T-helper 17 cell (primary cell): ENCODE data around the gene CEP170B. TPM values are rescaled to one million over a fixed set of nuclear protein-coding genes. Genes with fewer than 3 reads are reported as not detected.
A peak's percentile ranks its signal among the peaks of the same experiment; 100 is the strongest.
"Not testable (repeated sequence)": the region's sequence is repeated elsewhere in the genome, so short reads cannot be mapped to it uniquely, and the experiment has no call there.

Experiments used
- ATAC-seq: fragments of 150-1000 bp; cut with Tn5 transposase; 2 replicates; pipeline ENCODE4 v1.10.0; 2021; ENCODE audit warnings: mild to moderate bottlenecking, moderate library complexity
- DNase-seq, 3 donors: peaks; one replicate each; pipeline versions ENCODE4 v3.0.0 to v3.0.0-alpha.2; 2020 to 2021
- H3K9me3 ChIP-seq: one replicate; pipeline ENCODE4 v1.7.0; 2013; ENCODE audit warnings: low read length, mild to moderate bottlenecking; ENCODE audit not compliant: control insufficient read depth, poor library complexity, severe bottlenecking
- H3K27ac Mint-ChIP-seq: one replicate; pipeline ENCODE4 v1.8.0; 2022; ENCODE audit warnings: mild to moderate bottlenecking, moderate library complexity, mixed read lengths
- H3K27me3 Mint-ChIP-seq: one replicate; pipeline ENCODE4 v1.8.0; 2022; ENCODE audit warnings: mixed read lengths
- H3K36me3 Mint-ChIP-seq: one replicate; pipeline ENCODE4 v1.8.0; 2022; ENCODE audit warnings: low read depth, mixed read lengths
- H3K4me1 Mint-ChIP-seq: one replicate; pipeline ENCODE4 v1.8.0; 2022; ENCODE audit warnings: mild to moderate bottlenecking, mixed read lengths
- H3K4me3 Mint-ChIP-seq: one replicate; pipeline ENCODE4 v1.8.0; 2022; ENCODE audit warnings: mild to moderate bottlenecking, moderate library complexity, mixed read lengths
- total RNA-seq, 4 donors: library from RNA in 2 of 4; stranded (reverse) in 2 of 4; gene quantifications; one replicate each; pipeline ENCODE4 v1.2.3 and lab custom pipeline; 2022 to 2026

The CEP170B gene
- total RNA-seq, 2 donors from 2014 or later, result 7.0 to 7.7 TPM

DNA sequence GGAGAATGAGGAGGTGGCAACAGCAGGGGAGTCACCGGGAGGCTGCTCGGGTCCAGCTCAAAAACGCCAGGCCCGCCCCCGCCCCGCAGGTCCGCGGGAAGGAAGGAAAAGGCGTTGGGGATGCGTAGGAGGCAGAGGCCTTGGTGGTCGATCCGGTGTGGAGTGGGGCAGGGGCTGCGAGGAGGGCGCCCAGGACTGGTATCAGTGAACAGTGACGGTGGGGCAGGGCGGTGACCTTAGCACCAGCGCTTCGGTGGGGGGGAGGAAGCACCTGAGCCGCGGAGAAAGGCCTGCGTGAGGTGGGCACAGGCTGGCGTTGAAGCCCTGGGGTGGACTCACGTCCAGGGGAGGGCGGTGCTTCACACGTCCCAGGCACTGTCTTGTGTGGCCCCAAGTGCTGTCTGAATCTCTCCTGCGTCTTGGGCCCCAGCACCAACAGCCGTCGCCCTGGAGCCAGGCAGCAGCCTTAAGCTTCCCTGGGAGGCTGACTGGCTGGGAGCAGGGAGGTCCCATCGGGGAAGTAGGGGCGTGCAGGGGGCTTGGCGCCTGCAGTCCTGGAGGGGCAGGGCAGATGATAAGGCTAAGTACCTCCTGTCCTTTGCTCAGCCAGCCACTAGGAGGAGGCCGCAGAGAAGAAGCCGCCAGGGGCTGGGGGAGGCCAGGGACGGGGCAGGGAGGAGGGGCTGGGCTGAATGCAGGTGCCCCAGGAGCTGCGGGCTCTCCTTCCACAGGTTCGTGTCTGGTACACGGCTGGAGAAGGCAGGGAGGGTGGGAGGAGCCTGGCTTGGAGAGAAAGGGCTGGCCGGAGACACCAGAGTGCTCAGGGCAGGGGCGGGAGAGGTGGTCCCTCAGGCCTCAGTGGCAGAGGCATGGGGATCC, 37.7 kb upstream of the CEP170B start:
- Mint-ChIP-seq H3K27ac (no peak overlapping the region), H3K27me3 (peaks cover 5% of the 10 kb centered on the region), H3K36me3 (no peaks in the 10 kb centered on the region), H3K4me1 (peaks cover 12% of the 10 kb centered on the region), H3K4me3 (peak overlapping the region; percentile 19)
- ATAC-seq (peak; percentile 75), DNase-seq (peak; percentile 41 to 44 (median 44))
- no peaks in the 10 kb centered on the region for H3K9me3 ChIP-seq

DNA sequence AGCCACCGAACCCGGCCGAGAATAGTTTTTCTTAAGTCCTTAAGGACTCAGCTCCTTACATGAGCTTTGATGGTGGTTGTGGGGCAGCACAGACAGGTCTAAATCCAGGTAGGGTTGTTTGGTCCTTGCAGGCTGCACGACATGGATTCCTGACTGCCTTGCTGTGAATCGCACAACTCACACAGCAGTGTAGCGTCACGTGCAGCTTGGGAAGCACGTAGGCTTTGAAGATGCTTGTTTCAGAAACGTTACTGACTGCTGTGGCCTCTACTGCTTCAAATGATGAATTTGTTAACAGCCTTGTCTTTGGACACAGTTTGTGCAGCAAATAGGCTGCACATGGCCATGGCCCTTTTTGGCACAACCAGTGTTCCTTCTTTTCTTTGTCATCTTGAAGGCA, 34.3 kb upstream of the CEP170B start:
- H3K27ac Mint-ChIP-seq, result no peak overlapping the region
- no peaks in the 10 kb centered on the region for H3K9me3 ChIP-seq
- H3K4me3 Mint-ChIP-seq, result no peak overlapping the region
- ATAC-seq (no peak), DNase-seq (no peak)
- peaks cover 5% of the 10 kb centered on the region for H3K27me3 Mint-ChIP-seq
- H3K4me1 Mint-ChIP-seq, result peaks cover 8% of the 10 kb centered on the region
- no peaks in the 10 kb centered on the region for H3K36me3 Mint-ChIP-seq

DNA sequence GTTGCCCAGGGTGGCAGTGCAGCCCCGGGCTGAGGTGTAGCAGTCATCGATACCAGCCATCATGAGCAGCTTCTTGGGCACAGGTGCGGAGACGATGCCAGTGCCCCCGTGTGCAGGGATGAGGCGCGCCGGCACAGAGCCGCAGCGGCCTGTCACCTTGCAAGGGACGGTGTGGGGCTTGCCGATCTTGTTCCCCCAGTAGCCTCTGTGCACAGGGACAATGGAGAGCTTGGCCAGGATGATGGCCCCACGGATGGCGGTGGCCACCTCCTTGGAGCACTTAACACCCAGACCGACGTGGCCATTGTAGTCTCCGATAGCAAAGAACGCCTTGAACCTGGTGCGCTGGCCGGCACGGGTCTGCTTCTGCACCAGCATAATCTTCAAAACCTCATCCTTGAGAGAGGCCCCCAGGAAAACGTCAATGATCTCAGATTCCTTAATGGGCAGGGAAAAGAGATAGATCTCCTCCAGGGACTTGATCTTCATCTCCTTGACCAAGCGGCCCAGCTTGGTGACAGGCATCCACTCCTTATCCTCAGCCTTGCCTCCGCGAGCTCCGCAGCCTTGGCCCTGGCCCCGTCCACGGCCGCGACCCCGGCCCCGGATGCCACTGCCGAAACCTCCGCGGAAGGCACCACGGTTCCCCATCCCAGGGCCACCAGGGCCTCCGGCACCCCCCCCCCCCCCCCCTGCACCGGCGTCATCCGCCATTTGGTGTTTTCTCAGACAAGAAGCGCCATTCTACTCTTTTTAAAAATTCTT, 28.7 kb upstream of the CEP170B start:
- not testable (repeated sequence) for DNase-seq, H3K4me3 Mint-ChIP-seq, H3K4me1 Mint-ChIP-seq, ATAC-seq, H3K9me3 ChIP-seq, H3K36me3 Mint-ChIP-seq, H3K27ac Mint-ChIP-seq
- H3K27me3 Mint-ChIP-seq, result peaks cover 13% of the 10 kb centered on the region

DNA sequence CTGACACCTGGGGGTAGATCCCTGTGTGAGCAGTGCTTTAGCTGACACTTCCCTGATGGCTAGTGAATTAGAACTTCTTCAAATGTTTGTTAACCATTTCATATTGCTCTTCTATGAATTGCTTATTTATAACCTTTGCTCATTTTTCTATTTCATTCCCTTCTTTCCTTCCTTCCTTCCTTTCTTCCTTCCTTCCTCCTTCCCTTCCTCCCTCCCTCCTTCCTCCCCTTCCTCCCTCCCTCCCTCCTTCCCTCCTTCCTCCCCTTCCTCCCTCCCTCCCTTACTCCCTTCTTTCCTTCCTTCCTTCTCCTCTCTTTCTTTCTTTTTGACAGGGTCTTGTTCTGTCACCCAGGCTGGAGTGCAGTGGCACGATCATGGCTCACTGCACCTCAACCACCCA, 23.3 kb upstream of the CEP170B start:
- ATAC-seq, result no peak
- H3K9me3 ChIP-seq, result no peaks in the 10 kb centered on the region
- DNase-seq, result no peak
- Mint-ChIP-seq H3K27me3 (peaks cover 61% of the 10 kb centered on the region), H3K36me3 (peaks cover 4% of the 10 kb centered on the region), H3K27ac (no peak overlapping the region), H3K4me3 (peak overlapping the region; percentile 61), H3K4me1 (peaks cover 8% of the 10 kb centered on the region)

DNA sequence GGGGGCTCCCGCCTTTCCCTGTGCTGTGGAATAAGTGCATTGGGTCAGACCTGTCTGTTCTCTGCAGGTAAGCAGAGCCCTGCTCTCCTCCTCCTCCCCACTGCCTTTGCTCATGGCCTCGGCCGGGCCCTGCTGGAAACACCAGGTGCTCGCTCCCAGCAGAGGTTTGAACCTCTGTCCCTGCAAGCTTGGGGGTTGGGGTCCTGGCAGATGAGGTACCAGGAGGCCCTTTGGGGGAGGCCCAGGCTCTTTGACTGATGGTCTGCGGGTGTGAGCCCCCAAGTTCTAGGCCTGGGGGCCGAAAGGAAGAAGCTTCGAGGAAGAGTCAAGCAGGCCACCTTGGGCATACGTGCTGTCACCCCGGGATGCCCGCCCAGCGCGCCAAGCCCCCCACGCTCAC, 22.1 kb upstream of the CEP170B start:
- peaks cover 8% of the 10 kb centered on the region for H3K4me1 Mint-ChIP-seq
- no peak overlapping the region for H3K4me3 Mint-ChIP-seq
- no peaks in the 10 kb centered on the region for H3K9me3 ChIP-seq
- DNase-seq, result no peak
- no peak overlapping the region for H3K27ac Mint-ChIP-seq
- peaks cover 70% of the 10 kb centered on the region for H3K27me3 Mint-ChIP-seq
- H3K36me3 Mint-ChIP-seq, result peaks cover 4% of the 10 kb centered on the region
- no peak for ATAC-seq

DNA sequence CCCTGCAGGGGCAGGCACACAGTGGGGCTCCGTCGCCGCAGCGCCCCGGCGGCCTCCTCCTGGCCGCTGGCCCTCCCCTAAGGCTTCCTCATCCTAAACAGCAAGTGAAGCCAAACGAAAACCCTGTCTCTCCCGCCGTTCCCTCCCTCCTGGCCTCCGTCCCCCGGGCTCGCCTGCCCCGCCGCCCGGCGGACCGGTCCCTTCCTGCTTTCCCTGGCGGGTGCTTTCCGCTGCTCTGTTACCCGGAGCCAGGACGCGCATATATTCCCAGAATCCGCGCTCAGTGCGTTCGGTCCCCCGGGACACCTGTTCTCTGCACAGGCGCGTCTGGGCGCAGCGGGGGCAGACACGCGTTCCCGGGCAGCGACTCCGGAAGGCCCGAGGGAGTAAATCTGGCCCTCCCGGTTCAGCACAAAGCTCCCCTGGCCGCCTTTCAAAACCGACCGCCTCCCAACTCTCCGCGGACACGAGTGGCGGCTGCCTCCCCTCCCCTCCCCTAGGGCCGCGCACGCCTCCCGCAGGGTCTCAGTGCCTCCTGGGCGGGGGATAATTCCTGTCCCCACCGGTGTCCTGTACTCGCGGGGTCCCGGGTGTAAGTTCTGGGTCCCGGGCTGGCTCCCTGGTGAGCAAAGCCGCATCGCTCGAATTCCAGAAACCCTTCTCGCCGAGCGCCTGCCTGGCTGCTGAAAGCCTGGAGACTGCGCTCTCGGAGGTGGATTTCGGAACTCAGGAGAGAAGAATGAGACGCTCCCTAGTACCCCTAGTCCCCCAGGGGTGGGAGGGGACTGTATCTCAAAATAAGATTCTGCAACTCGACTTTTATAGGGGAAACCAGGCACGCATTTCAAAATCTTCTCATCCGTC, 21.4 kb upstream of the CEP170B start:
- no peaks in the 10 kb centered on the region for H3K9me3 ChIP-seq
- Mint-ChIP-seq H3K4me1 (peaks cover 8% of the 10 kb centered on the region), H3K4me3 (no peak overlapping the region), H3K27me3 (peaks cover 74% of the 10 kb centered on the region), H3K36me3 (peaks cover 4% of the 10 kb centered on the region), H3K27ac (no peak overlapping the region)
- ATAC-seq (no peak), DNase-seq (no peak)

DNA sequence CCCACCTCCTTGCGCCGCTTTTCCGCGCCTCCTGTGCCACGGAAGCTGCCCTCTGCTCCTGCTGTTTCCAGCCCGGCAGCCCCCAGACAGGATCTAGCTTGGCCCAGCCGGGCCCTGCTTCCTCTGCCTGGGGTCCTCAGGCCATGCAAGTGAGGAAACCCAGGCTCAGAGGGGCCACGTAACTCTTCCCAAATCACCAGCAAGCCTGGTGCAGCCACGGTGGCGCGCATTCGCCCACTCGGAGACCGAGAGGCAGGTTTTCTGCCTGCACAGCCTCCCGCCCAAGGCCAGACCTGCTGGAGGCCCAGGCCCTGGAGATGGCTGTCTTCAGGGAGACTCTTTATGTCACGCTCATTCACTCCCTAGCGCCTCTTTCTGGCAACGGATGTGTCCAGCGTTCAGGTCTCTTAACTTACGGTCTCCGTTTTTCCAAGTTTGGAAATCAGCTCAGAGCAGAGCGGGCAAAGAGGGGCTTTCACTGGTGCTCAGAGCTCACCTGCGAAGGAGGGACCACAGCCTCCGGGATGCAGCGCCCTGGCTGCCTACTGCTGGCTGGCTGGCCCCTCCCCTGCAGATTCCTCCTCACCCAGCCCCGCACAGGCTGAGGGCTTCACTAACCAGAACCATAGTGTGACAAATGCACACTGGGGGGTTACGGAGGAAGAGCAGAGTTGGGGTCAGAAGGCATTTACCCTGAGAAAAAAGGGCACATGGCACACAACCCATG, 20.6 kb upstream of the CEP170B start:
- H3K4me3 Mint-ChIP-seq, result peak overlapping the region; percentile 31
- ATAC-seq (no peak), DNase-seq (no peak)
- H3K27me3 Mint-ChIP-seq, result peaks cover 72% of the 10 kb centered on the region
- H3K36me3 Mint-ChIP-seq, result peaks cover 4% of the 10 kb centered on the region
- H3K9me3 ChIP-seq, result no peaks in the 10 kb centered on the region
- H3K27ac Mint-ChIP-seq, result no peak overlapping the region
- H3K4me1 Mint-ChIP-seq, result peaks cover 8% of the 10 kb centered on the region

DNA sequence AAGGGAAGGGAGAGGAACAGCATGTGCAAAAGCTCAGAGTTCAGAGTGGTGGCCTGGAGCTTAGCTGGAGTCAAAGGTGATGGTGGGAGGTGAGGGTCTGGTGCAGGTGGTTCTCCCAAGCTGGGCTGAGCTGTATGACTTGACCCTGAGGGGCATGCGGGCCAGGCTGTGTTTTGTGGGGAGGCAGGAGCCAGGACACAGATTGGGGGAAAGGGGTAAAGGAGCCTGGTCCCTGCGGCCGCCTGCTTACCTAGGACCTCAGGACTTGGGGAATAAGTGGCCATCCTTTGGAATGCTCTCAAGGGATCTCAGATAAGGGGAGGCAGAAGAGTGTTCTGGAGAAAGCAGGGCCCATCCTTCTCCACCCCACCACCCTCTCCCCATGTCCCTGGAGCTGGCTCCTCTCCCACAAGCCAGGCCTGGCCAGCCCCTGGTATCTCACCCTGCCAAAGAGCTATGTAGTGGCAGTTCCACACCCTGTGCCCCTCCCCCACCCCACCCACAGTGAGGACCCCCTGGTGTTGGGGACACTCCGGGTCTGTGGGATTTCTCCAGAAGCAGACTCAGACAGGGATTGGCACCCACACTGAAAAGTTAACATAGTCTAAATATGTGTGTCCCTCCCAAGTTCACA, 19.9 kb upstream of the CEP170B start:
- DNase-seq, result no peak
- H3K4me3 Mint-ChIP-seq, result no peak overlapping the region
- H3K9me3 ChIP-seq, result no peaks in the 10 kb centered on the region
- peaks cover 8% of the 10 kb centered on the region for H3K4me1 Mint-ChIP-seq
- H3K36me3 Mint-ChIP-seq, result peaks cover 4% of the 10 kb centered on the region
- no peak overlapping the region for H3K27ac Mint-ChIP-seq
- no peak for ATAC-seq
- H3K27me3 Mint-ChIP-seq, result peaks cover 72% of the 10 kb centered on the region

DNA sequence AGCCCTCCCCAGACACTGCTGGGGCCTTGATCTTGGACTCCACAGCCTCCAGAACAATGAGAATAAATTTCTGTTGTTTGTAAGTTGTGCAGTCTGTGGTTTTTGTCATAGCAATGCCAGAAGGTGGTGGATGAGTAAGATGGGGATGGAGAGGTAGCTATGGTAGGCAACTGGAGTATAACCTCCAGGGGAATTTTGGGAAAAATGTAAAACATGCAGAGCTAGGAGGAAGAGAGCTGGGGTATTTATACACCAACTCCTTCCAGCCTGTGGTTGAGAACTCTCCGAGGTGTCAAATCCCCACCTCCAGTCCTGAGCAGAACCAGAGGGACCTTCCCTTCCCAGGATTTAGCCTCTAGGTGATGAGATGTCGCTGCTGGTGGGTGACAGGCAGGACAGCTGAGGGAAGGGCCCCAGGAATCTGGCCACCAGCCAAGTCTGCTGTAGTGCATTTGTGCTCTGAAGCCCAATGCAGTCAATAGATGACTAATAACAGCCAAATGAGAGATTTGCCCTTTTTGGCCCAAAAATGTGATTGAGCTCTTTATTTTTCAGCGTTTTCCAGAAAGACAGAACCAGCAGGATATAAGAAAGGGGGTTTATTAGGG, 19.1 kb upstream of the CEP170B start:
- Mint-ChIP-seq H3K36me3 (peaks cover 4% of the 10 kb centered on the region), H3K27me3 (peaks cover 73% of the 10 kb centered on the region), H3K4me3 (no peak overlapping the region), H3K27ac (no peak overlapping the region), H3K4me1 (peaks cover 8% of the 10 kb centered on the region)
- DNase-seq (no peak), ATAC-seq (no peak)
- no peaks in the 10 kb centered on the region for H3K9me3 ChIP-seq

DNA sequence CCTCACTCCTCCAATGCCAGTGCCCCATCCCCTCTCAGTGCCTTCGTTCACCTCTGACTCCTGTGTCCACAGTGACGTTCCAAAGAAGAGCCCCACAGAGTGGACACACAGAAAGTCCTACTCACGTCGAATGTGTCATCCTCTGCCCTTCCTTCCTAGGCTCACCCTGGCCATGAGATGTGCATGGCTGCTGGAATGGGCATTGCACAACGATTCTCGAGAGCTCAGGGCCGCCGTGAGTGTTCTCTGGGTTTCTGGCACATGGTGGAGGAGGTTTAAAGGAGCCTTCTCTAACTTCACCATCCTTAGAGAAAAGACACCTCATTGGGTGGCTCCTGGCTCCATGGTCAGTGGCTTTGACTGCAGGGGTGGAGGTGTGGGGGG, 12.8 kb upstream of the CEP170B start:
- H3K36me3 Mint-ChIP-seq, result no peaks in the 10 kb centered on the region
- DNase-seq, result no peak
- no peak for ATAC-seq
- H3K4me1 Mint-ChIP-seq, result no peaks in the 10 kb centered on the region
- H3K9me3 ChIP-seq, result no peaks in the 10 kb centered on the region
- H3K4me3 Mint-ChIP-seq, result no peak overlapping the region
- peaks cover 26% of the 10 kb centered on the region for H3K27me3 Mint-ChIP-seq
- H3K27ac Mint-ChIP-seq, result no peak overlapping the region

DNA sequence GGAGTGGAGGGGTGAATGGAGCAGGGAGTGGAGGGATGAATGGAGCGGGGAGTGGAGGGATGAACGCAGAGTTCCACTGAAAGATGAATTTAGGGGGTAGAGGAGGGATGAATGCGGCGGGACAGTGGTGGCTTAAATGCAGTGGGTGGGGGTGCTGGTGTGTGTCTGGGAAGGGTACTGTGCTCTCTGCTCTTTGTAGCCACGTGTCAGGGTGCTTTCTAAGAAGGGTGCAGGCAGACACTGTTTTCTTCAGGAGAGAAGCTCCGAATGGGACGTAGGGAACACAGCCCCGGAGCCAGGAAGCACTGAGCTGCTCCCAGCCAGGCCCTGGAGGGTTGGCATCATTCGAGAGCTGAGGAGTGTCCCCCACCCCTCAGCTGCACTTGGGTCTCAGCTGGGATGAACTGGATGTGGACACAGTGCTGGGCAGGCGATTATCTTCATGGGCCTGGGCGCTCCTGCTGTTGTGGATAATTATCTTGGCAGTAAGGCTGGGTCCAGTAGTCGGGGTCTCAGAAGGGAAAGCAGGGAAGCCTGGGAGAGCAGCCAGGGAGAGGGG, 9.5 kb upstream of the CEP170B start:
- Mint-ChIP-seq H3K4me3 (no peak overlapping the region), H3K27me3 (peaks cover 13% of the 10 kb centered on the region), H3K36me3 (no peaks in the 10 kb centered on the region), H3K4me1 (no peaks in the 10 kb centered on the region), H3K27ac (no peak overlapping the region)
- H3K9me3 ChIP-seq, result no peaks in the 10 kb centered on the region
- ATAC-seq (no peak), DNase-seq (no peak)
